Gastrocnemius medialis (tissue), 4 donors: ENCODE data around the gene DIP2C. TPM values are rescaled to one million over a fixed set of nuclear protein-coding genes. Genes with fewer than 3 reads are reported as not detected.

Source experiments
- ATAC-seq, 2 donors: fragments of 150-250 bp; one replicate each; pipeline ENCODE4 v1.9.1; 2016
- DNase-seq, 2 donors: peaks; one replicate each; pipeline ENCODE4 v3.0.0-alpha.2; 2019
- H3K27ac ChIP-seq, 4 donors: fragments of 200-600 bp; sonication (generic); 1 replicate in 1 of 4; 2 replicates in 3 of 4; pipeline ENCODE4 v1.5.1; 2016 to 2018; ENCODE audit warnings: mild to moderate bottlenecking in 2 of 4, moderate library complexity in 1 of 4
- H3K27me3 ChIP-seq, 3 donors: fragments of 200-600 bp; sonication (generic) in 2 of 3; 1 replicate in 1 of 3; 2 replicates in 2 of 3; pipeline versions ENCODE4 v1.5.1 to v1.6.0; 2016 to 2019; ENCODE audit warnings: mild to moderate bottlenecking in 1 of 3, moderate library complexity in 1 of 3
- H3K36me3 ChIP-seq, 2 donors: fragments of 200-600 bp; sonication (generic) in 1 of 2; one replicate each; pipeline ENCODE4 v1.5.1; 2017 to 2018
- H3K4me1 ChIP-seq, 2 donors: fragments of 200-600 bp; sonication (generic) in 1 of 2; one replicate each; pipeline ENCODE4 v1.5.1; 2016 to 2017; ENCODE audit warnings: mild to moderate bottlenecking in 2 of 2
- H3K4me3 ChIP-seq, 4 donors: fragments of 200-600 bp; sonication (generic) in 3 of 4; 1 replicate in 1 of 4; 2 replicates in 3 of 4; pipeline ENCODE4 v1.5.1; 2016 to 2019; ENCODE audit warnings: mild to moderate bottlenecking in 2 of 4
- H3K9me3 ChIP-seq, 3 donors: fragments of 200-600 bp; sonication (generic) in 2 of 3; 1 replicate in 1 of 3; 2 replicates in 2 of 3; pipeline ENCODE4 v1.5.1; 2016 to 2019
- POLR2A ChIP-seq, 2 donors: fragments of 450-650 bp; IDR thresholded peaks; one replicate each; pipeline ENCODE4 v1.6.1; 2017; ENCODE audit warnings: antibody characterized with exemption in 2 of 2, mild to moderate bottlenecking in 2 of 2, moderate library complexity in 2 of 2
- in situ Hi-C, 4 donors: fragments of 200-750 bp; cut with MboI; loops; one replicate each; pipeline versions ENCODE4 v1.15.0 to v1.8.0; 2017; ENCODE audit warnings: low sequenced_read_pairs in 4 of 4
- intact Hi-C: fragments of 100-400 bp; cut with DNase I; formaldehyde crosslinking; loops from one replicate; pipeline ENCODE4 v1.15.1; 2023; ENCODE audit warnings: low total_unique reads
- total RNA-seq, 4 donors: library from RNA; depleted of rRNA; stranded (reverse); fragments of >200 nt; gene quantifications; one replicate each; pipeline versions ENCODE4 v1.1.0 to v1.2.3, GENCODE V29; 2016
- TF ChIP-seq, protein P1 (sequence below), 5 experiments: fragments of 450-650 bp in 3 of 5; fragments of 200-600 bp in 2 of 5; sonication (generic) in 2 of 5; IDR thresholded peaks in 4 of 5; conservative IDR thresholded peaks in 1 of 5; 1 replicate in 4 of 5; 2 replicates in 1 of 5; pipeline ENCODE4 v1.5.1; 2016 to 2019; ENCODE audit warnings: antibody characterized with exemption in 5 of 5, mild to moderate bottlenecking in 3 of 5, moderate library complexity in 3 of 5

Gene DIP2C
- total RNA-seq, 4 donors from 2014 or later: 19.1 to 60.0 (median 30.2) TPM

DNA sequence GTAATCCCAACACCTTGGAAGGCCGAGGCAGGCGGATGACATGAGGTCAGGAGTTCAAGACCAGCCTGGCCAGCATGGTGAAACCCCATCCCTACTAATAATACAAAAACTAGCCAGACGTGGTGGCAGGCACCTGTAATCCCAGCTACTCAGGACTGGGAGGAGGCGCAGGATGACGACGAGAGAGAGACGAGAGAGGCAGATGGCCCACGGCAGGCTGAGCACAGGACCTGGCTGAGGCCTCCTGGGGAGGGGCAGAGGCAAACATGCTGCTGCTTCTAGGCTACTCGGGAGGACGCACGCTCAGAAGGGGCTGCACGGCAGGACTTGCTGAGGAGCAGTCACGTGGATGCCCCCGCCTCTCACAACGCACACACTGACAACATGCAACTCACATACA lies 22.4 kb downstream of the DIP2C start:
- intact Hi-C loops: no loop called here
- Histone ChIP-seq H3K4me3 (no peak overlapping the region), H3K27ac (no peak overlapping the region)

DNA sequence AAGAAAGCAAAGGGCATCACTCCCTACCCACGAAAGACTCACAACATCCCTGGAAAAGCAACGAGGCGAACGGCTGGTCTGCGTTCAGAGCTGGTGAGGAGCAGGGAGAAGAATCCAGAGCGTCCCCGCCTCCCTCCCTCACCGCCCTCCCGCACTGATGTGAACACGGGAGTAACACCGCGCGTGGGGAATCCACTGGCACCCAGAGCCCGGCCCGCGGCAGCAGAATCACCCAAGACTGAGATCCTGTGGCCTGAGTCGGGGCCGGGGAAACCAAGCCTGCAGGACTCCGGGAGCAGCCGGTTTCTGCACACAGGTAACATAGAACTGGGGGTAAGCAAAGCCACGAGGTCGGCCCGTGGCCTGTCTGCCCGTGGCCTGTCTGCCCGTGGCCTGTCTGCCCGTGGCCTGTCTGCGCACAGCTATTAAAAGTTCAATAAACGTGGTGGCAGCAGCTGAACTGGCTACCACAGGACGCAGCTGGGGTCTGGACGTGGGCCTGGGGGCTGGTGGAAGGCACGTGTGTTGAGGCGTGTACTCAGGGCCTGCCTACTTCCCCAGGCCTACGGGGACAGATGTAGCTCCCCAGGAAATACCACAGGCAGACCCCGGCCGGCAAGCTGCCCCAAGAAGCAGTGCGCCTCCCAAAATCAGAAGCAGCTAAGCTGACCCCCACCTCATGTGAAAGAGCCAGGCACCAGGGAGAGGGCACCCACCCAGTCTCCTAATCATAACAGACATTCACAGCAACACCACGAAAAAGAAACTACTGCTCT lies 23.0 kb downstream of the DIP2C start:
- H3K36me3 ChIP-seq: no peaks in the 10 kb centered on the region
- ATAC-seq (no peak), DNase-seq (no peak)
- in situ Hi-C loops: no loop called here
- TF ChIP-seq POLR2A (IDR thresholded peaks at IDR 0.05): no peak
- TF ChIP-seq, protein P1, sequence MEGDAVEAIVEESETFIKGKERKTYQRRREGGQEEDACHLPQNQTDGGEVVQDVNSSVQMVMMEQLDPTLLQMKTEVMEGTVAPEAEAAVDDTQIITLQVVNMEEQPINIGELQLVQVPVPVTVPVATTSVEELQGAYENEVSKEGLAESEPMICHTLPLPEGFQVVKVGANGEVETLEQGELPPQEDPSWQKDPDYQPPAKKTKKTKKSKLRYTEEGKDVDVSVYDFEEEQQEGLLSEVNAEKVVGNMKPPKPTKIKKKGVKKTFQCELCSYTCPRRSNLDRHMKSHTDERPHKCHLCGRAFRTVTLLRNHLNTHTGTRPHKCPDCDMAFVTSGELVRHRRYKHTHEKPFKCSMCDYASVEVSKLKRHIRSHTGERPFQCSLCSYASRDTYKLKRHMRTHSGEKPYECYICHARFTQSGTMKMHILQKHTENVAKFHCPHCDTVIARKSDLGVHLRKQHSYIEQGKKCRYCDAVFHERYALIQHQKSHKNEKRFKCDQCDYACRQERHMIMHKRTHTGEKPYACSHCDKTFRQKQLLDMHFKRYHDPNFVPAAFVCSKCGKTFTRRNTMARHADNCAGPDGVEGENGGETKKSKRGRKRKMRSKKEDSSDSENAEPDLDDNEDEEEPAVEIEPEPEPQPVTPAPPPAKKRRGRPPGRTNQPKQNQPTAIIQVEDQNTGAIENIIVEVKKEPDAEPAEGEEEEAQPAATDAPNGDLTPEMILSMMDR (IDR thresholded peaks at IDR 0.05 in 4 of 5, conservative IDR thresholded peaks at IDR 0.05 in 1 of 5): no peak
- H3K4me1 ChIP-seq: peaks cover 36 to 49% of the 10 kb centered on the region in 2 donors
- no peaks in the 10 kb centered on the region for H3K27me3 ChIP-seq
- H3K27ac ChIP-seq: no peak overlapping the region
- H3K9me3 ChIP-seq: no peaks in the 10 kb centered on the region
- H3K4me3 ChIP-seq: no peak overlapping the region
- intact Hi-C loops: no loop called here

More for the DNA sequence above, 22.4 kb downstream of the DIP2C start:
- peaks cover 29 to 42% of the 10 kb centered on the region in 2 donors for H3K4me1 ChIP-seq
- in situ Hi-C loops: no loop called here
- no peaks in the 10 kb centered on the region for H3K36me3 ChIP-seq
- ATAC-seq (no peak), DNase-seq (no peak)
- H3K27me3 ChIP-seq: no peaks in the 10 kb centered on the region
- H3K9me3 ChIP-seq: no peaks in the 10 kb centered on the region
- TF ChIP-seq, protein P1 (IDR thresholded peaks at IDR 0.05 in 4 of 5, conservative IDR thresholded peaks at IDR 0.05 in 1 of 5): no peak
- TF ChIP-seq POLR2A (IDR thresholded peaks at IDR 0.05): no peak

DNA sequence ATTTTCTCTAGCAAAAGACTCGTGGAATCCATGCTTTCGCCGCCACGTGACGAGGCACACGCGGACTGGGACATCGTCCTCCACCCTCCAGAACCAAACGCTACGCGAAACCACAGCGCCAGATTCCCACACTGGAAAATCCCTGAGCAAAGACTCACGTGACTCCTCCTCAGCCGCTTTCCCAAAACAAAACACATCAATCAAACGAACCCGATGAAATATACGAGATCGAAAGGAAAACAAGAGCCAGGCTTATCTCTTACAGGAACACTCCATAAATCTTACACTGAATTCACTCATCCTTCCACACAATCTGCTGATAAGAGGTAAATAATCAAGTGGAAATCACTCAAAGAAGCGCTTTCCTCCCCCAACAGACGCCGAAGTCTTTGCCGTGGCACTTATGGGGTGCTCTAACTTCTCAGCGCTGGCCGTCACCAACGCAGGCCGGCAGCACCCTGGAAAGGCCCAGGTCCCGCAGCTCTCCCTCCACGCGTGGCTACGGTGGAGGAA lies 23.8 kb downstream of the DIP2C start:
- in situ Hi-C loops: no loop called here
- Histone ChIP-seq H3K36me3 (no peaks in the 10 kb centered on the region), H3K4me1 (peaks cover 44 to 56% of the 10 kb centered on the region in 2 donors), H3K9me3 (no peaks in the 10 kb centered on the region), H3K4me3 (no peak overlapping the region), H3K27ac (no peak overlapping the region), H3K27me3 (no peaks in the 10 kb centered on the region)
- intact Hi-C loops: no loop called here
- DNase-seq (no peak), ATAC-seq (no peak)
- TF ChIP-seq POLR2A (IDR thresholded peaks at IDR 0.05): no peak
- TF ChIP-seq, protein P1 (IDR thresholded peaks at IDR 0.05 in 4 of 5, conservative IDR thresholded peaks at IDR 0.05 in 1 of 5): no peak

DNA sequence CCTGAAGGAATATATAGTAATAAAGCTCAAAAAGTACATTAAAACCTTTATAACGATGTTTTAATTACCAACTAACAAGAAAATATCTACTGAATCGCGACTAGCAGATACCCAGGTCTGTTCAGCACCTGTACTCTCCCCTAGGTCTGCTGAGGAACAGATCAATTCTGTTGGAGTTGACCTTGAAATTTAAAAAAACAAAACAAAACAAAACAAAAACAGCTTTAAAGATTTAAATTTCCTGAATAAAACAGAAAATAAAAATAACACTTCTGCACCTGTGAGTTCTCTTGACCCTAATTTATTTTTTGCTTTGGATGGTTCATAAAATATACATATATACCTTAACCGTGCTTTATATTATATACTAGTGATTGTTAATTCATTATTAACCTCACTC lies 24.6 kb downstream of the DIP2C start:
- peaks cover 51 to 63% of the 10 kb centered on the region in 2 donors for H3K4me1 ChIP-seq
- H3K36me3 ChIP-seq: no peaks in the 10 kb centered on the region
- in situ Hi-C loops (no loop called here), intact Hi-C loops (no loop called here)
- no peak overlapping the region for H3K27ac ChIP-seq
- no peak for ATAC-seq
- no peak overlapping the region for H3K4me3 ChIP-seq
- TF ChIP-seq, protein P1 (IDR thresholded peaks at IDR 0.05 in 4 of 5, conservative IDR thresholded peaks at IDR 0.05 in 1 of 5): no peak
- TF ChIP-seq POLR2A (IDR thresholded peaks at IDR 0.05): no peak
- H3K27me3 ChIP-seq: no peaks in the 10 kb centered on the region
- no peak for DNase-seq
- H3K9me3 ChIP-seq: no peaks in the 10 kb centered on the region
